Uterus (tissue), 2 donors: ENCODE results near the gene KLHDC8B.

Experiments used
- POLR2A ChIP-seq, 2 donors: fragments of 450-650 bp; IDR thresholded peaks; one replicate each; pipeline ENCODE4 v1.6.1; 2016; ENCODE audit warnings: antibody characterized with exemption in 2 of 2, mild to moderate bottlenecking in 1 of 2, moderate library complexity in 1 of 2
- TF ChIP-seq, protein P1 (sequence below), 4 experiments: fragments of 200-600 bp in 2 of 4; fragments of 450-650 bp in 2 of 4; sonication (generic) in 2 of 4; IDR thresholded peaks; one replicate each; pipeline ENCODE4 v1.5.1; 2016 to 2019; ENCODE audit warnings: antibody characterized with exemption in 4 of 4, mild to moderate bottlenecking in 2 of 4, moderate library complexity in 1 of 4

DNA sequence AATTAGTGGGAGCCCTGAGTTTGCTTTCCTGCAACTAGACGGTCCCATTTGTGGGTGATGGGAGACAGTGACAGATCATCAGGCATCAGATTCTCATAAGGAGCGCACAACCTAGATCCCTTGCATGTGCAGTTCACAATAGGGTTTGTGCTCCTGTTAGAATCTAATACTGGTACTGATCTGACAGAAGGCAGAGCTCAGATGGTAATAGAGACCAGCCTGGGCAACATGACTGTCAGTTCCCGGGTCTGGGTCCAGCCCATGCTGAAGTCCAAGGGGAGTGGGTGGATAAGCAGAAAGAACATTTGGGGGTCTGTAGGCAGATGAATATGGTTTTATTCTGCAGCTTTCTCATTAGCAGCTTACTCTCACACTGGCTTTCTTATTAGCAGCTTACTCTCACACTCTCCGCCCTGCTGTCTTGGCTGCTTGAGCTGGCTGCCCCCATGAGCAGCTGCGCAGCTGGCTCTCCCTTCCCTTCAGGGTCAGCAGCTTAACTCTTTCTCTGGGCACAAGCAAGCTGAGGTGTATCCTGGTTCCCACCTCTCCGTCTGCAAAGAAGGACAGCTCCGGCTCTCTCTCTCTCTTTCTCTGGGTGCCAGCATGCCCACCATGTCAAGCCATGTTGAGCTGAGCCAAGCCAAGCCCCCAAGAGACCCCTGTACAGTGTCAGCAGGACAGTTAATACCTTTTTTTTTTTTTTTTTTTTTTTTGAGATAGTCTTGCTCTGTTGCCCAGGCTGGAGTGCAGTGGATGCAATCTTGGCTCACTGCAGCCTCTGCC lies 46.5 kb downstream of the KLHDC8B start:
- TF ChIP-seq, protein P1, sequence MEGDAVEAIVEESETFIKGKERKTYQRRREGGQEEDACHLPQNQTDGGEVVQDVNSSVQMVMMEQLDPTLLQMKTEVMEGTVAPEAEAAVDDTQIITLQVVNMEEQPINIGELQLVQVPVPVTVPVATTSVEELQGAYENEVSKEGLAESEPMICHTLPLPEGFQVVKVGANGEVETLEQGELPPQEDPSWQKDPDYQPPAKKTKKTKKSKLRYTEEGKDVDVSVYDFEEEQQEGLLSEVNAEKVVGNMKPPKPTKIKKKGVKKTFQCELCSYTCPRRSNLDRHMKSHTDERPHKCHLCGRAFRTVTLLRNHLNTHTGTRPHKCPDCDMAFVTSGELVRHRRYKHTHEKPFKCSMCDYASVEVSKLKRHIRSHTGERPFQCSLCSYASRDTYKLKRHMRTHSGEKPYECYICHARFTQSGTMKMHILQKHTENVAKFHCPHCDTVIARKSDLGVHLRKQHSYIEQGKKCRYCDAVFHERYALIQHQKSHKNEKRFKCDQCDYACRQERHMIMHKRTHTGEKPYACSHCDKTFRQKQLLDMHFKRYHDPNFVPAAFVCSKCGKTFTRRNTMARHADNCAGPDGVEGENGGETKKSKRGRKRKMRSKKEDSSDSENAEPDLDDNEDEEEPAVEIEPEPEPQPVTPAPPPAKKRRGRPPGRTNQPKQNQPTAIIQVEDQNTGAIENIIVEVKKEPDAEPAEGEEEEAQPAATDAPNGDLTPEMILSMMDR (IDR thresholded peaks at IDR 0.05) = no peak
- no peak for TF ChIP-seq POLR2A (IDR thresholded peaks at IDR 0.05)
